Neural progenitor cell (in vitro differentiated cells): ENCODE results near the gene HECA. TPM values are rescaled to one million over a fixed set of nuclear protein-coding genes. Genes with fewer than 3 reads are reported as not detected.

Source experiments
- DNase-seq: peaks from one replicate; pipeline ENCODE4 v3.0.0-alpha.2; 2016; ENCODE audit warnings: low spot score
- H2AFZ ChIP-seq: fragments of 200-600 bp; sonication (generic); replicated peaks from 2 replicates; pipeline ENCODE4 v1.6.1; 2016; ENCODE audit warnings: antibody characterized with exemption
- H3F3A ChIP-seq: fragments of 200-600 bp; sonication (generic); 2 replicates; pipeline ENCODE4 v1.6.1; 2016; ENCODE audit warnings: antibody characterized with exemption, low read depth
- H3K27ac ChIP-seq: fragments of 200-600 bp; sonication (generic); 2 replicates; pipeline ENCODE4 v1.5.1; 2016; ENCODE audit warnings: mild to moderate bottlenecking
- H3K27me3 ChIP-seq: fragments of 200-600 bp; sonication (generic); 2 replicates; pipeline ENCODE4 v1.6.1; 2016; ENCODE audit warnings: mild to moderate bottlenecking, moderate library complexity
- H3K36me3 ChIP-seq: fragments of 200-600 bp; sonication (generic); 2 replicates; pipeline ENCODE4 v1.5.1; 2016
- H3K4me1 ChIP-seq: fragments of 200-600 bp; sonication (generic); 2 replicates; pipeline ENCODE4 v1.6.1; 2016; ENCODE audit warnings: mixed run types
- H3K4me2 ChIP-seq: fragments of 200-600 bp; sonication (generic); 2 replicates; pipeline ENCODE4 v1.6.1; 2016
- H3K4me3 ChIP-seq: fragments of 200-600 bp; sonication (generic); 2 replicates; pipeline ENCODE4 v1.5.1; 2016
- H3K79me2 ChIP-seq: fragments of 200-600 bp; sonication (generic); 2 replicates; pipeline ENCODE4 v1.6.1; 2016; ENCODE audit warnings: low read depth
- H3K9ac ChIP-seq: fragments of 200-600 bp; sonication (generic); 2 replicates; pipeline ENCODE4 v1.6.1; 2016
- H3K9me3 ChIP-seq: fragments of 200-600 bp; sonication (generic); 2 replicates; pipeline ENCODE4 v1.5.1; 2016; ENCODE audit warnings: low read depth
- H4K20me1 ChIP-seq: fragments of 200-600 bp; sonication (generic); 2 replicates; pipeline ENCODE4 v1.6.1; 2016; ENCODE audit warnings: low read depth
- H3K27ac Mint-ChIP-seq: 3 replicates; pipeline ENCODE4 v1.8.0; 2021; ENCODE audit warnings: mixed read lengths
- H3K27me3 Mint-ChIP-seq: 2 replicates; pipeline ENCODE4 v1.8.0; 2022; ENCODE audit warnings: low read depth, mild to moderate bottlenecking, inconsistent platforms, moderate library complexity, mixed read lengths; ENCODE audit not compliant: insufficient read depth
- H3K36me3 Mint-ChIP-seq: 3 replicates; pipeline ENCODE4 v1.8.0; 2021; ENCODE audit warnings: mixed read lengths
- H3K4me1 Mint-ChIP-seq: 3 replicates; pipeline ENCODE4 v1.8.0; 2021; ENCODE audit warnings: mixed read lengths
- H3K4me3 Mint-ChIP-seq: 3 replicates; pipeline ENCODE4 v1.8.0; 2021; ENCODE audit warnings: mild to moderate bottlenecking, moderate library complexity, mixed read lengths
- H3K9me3 Mint-ChIP-seq: 3 replicates; pipeline ENCODE4 v1.8.0; 2020; ENCODE audit warnings: mixed read lengths
- CTCF ChIP-seq: fragments of 200-600 bp; sonication (generic); IDR thresholded peaks from 2 replicates; pipeline ENCODE4 v1.5.1; 2017; ENCODE audit warnings: antibody characterized with exemption, mild to moderate bottlenecking
- EZH2 ChIP-seq: fragments of 200-600 bp; sonication (generic); IDR thresholded peaks from 2 replicates; pipeline ENCODE4 v1.6.1; 2017; ENCODE audit warnings: antibody characterized with exemption, mild to moderate bottlenecking, moderate library complexity
- EZH2phosphoT487 ChIP-seq: fragments of 200-600 bp; sonication (generic); IDR thresholded peaks from 2 replicates; pipeline ENCODE4 v1.6.1; 2017; ENCODE audit warnings: antibody characterized with exemption
- total RNA-seq: library from RNA; depleted of rRNA; stranded (reverse); fragments of >200 nt; gene quantifications from 2 replicates; pipeline ENCODE4 v1.2.3, GENCODE V29; 2015; ENCODE audit warnings: low replicate concordance

HECA gene
- total RNA-seq, 1 donor from 2014 or later = 12.7 TPM

- Histone ChIP-seq H2AFZ (no peak overlapping the region), H3K27me3 (no peaks in the 10 kb centered on the region), H3K27ac (no peak overlapping the region), H3K79me2 (no peaks in the 10 kb centered on the region), H3K4me1 (no peaks in the 10 kb centered on the region), H3K9me3 (no peaks in the 10 kb centered on the region), H3K4me3 (no peak overlapping the region), H4K20me1 (no peaks in the 10 kb centered on the region), H3K9ac (no peak overlapping the region), H3K36me3 (no peaks in the 10 kb centered on the region), H3F3A (no peaks in the 10 kb centered on the region), H3K4me2 (no peak overlapping the region)
- no peaks in the 10 kb centered on the region for H3K36me3 Mint-ChIP-seq
- TF ChIP-seq EZH2phosphoT487 = no peak
- no peak for TF ChIP-seq CTCF
- TF ChIP-seq EZH2 = no peak
- DNase-seq = no peak
- no peak overlapping the region for H3K27ac Mint-ChIP-seq
- H3K27me3 Mint-ChIP-seq = peaks cover 2% of the 10 kb centered on the region
- H3K9me3 Mint-ChIP-seq = no peaks in the 10 kb centered on the region
- no peaks in the 10 kb centered on the region for H3K4me1 Mint-ChIP-seq
- no peak overlapping the region for H3K4me3 Mint-ChIP-seq
Observed at GRCh38 chr6:139186692-139187091, 51.8 kb downstream of the HECA start.

GRCh38 chr6:139187489-139187888 lies 52.6 kb downstream of the HECA start:
- Histone ChIP-seq H4K20me1 (no peaks in the 10 kb centered on the region), H3K27me3 (no peaks in the 10 kb centered on the region), H3K27ac (no peak overlapping the region), H3K79me2 (no peaks in the 10 kb centered on the region), H3K4me1 (no peaks in the 10 kb centered on the region), H3K4me2 (no peak overlapping the region), H2AFZ (no peak overlapping the region), H3K4me3 (no peak overlapping the region), H3K9me3 (no peaks in the 10 kb centered on the region), H3K36me3 (no peaks in the 10 kb centered on the region), H3F3A (no peaks in the 10 kb centered on the region), H3K9ac (no peak overlapping the region)
- no peak for DNase-seq
- Mint-ChIP-seq H3K4me1 (no peaks in the 10 kb centered on the region), H3K9me3 (no peaks in the 10 kb centered on the region), H3K4me3 (no peak overlapping the region), H3K36me3 (no peaks in the 10 kb centered on the region), H3K27ac (no peak overlapping the region), H3K27me3 (peaks cover 2% of the 10 kb centered on the region)
- TF ChIP-seq EZH2 (no peak), CTCF (no peak), EZH2phosphoT487 (no peak)

GRCh38 chr6:139189665-139190064 lies 54.8 kb downstream of the HECA start:
- no peak overlapping the region for H3K4me3 ChIP-seq
- Mint-ChIP-seq H3K36me3 (no peaks in the 10 kb centered on the region), H3K4me1 (no peaks in the 10 kb centered on the region), H3K27me3 (peaks cover 2% of the 10 kb centered on the region), H3K27ac (no peak overlapping the region), H3K9me3 (no peaks in the 10 kb centered on the region), H3K4me3 (no peak overlapping the region)
- no peaks in the 10 kb centered on the region for H3K4me1 ChIP-seq
- no peak for DNase-seq
- no peaks in the 10 kb centered on the region for H3K9me3 ChIP-seq
- H3F3A ChIP-seq = no peaks in the 10 kb centered on the region
- no peaks in the 10 kb centered on the region for H3K36me3 ChIP-seq
- TF ChIP-seq CTCF = no peak
- TF ChIP-seq EZH2 = no peak
- no peak for TF ChIP-seq EZH2phosphoT487
- H4K20me1 ChIP-seq = no peaks in the 10 kb centered on the region
- H3K27me3 ChIP-seq = no peaks in the 10 kb centered on the region
- no peaks in the 10 kb centered on the region for H3K79me2 ChIP-seq
- H3K4me2 ChIP-seq = no peak overlapping the region
- H3K27ac ChIP-seq = no peak overlapping the region
- no peak overlapping the region for H3K9ac ChIP-seq
- H2AFZ ChIP-seq = no peak overlapping the region

GRCh38 chr6:139194740-139195139 lies 59.9 kb downstream of the HECA start:
- no peaks in the 10 kb centered on the region for H4K20me1 ChIP-seq
- no peak overlapping the region for H3K4me2 ChIP-seq
- H3K4me1 ChIP-seq = no peaks in the 10 kb centered on the region
- H3K36me3 ChIP-seq = no peaks in the 10 kb centered on the region
- H3K27ac ChIP-seq = no peak overlapping the region
- no peak for TF ChIP-seq CTCF
- no peak overlapping the region for H2AFZ ChIP-seq
- H3K9me3 ChIP-seq = no peaks in the 10 kb centered on the region
- no peak for DNase-seq
- Mint-ChIP-seq H3K9me3 (no peaks in the 10 kb centered on the region), H3K4me3 (no peak overlapping the region), H3K27ac (no peak overlapping the region), H3K27me3 (peaks cover 2% of the 10 kb centered on the region), H3K36me3 (no peaks in the 10 kb centered on the region), H3K4me1 (no peaks in the 10 kb centered on the region)
- no peaks in the 10 kb centered on the region for H3K79me2 ChIP-seq
- no peak overlapping the region for H3K4me3 ChIP-seq
- no peaks in the 10 kb centered on the region for H3K27me3 ChIP-seq
- H3K9ac ChIP-seq = no peak overlapping the region
- no peaks in the 10 kb centered on the region for H3F3A ChIP-seq
